ENCODE data around the gene ZNF391.
"Not testable (repeated sequence)": the region's sequence is repeated elsewhere in the genome, so short reads cannot be mapped to it uniquely, and the experiment has no call there.

ZNF391 gene

DNA sequence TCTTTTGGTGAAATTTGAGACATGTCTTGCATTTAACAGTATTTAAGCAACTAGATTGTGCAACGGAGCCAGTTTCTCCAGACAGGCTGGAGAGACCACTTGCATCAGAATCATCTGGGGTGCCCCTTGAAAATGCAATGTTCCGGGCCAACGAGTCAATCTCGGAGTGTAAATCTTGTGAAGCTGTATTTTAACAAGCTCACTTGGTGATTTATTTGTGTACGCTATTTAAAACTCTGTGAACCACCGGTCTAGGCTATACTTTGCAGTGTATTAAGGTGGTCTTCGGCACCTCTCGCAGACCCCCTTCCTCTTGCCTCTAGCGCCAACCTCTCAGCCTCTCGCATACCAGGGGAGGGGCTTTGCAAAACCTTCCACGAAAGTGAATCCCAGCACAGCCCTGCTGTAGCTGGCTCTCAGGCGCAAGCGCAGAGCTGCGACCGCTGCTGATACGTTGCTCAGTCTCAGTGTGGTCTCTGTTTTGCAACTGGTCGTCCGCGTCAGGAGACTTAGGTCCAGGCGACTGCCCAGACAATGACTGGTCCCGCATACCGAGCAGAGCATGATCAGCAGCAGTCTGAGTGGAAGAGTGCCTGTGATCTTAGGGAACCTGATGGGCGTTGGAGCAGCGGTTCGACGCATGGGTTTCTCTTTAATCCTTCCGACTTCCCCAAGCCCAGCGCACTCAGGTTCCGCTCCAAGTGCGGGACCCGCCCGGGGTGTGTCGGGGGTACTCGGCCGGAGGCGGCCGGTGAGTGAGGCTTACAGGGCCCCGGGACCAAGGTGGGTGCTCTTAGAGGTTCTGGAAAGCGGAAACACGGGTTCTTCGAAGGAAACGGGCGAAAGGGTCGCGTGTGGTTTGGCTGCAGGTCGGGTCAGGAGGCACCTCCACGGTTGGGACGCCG lies at the start of gene ZNF391:
ZNF391 (plus strand) TSS at position 467 of the 905 bp plus-strand sequence. CDS start 11,612 bp downstream, outside the sequence.
- DNase-seq, result peak; percentile 76

DNA sequence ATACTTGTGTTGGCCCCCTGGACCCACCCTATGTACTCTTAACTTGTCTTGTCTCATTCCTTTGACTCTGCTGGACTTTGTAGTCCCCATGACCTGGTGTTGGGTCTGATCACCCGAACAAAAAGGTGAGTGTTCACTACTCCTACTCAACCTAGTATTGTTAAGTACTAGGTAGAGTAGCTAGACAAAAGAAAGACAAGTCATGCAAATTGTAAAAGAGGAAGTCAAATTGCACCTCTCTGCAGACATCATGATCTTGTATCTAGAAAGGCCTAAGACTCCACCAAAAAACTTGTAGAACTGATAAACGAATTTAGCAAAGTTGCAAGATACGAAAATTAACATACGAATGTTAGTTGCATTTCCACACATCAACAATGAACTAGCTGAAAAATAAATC lies 35.7 kb upstream of the ZNF391 start:
- DNase-seq, result no peak

DNA sequence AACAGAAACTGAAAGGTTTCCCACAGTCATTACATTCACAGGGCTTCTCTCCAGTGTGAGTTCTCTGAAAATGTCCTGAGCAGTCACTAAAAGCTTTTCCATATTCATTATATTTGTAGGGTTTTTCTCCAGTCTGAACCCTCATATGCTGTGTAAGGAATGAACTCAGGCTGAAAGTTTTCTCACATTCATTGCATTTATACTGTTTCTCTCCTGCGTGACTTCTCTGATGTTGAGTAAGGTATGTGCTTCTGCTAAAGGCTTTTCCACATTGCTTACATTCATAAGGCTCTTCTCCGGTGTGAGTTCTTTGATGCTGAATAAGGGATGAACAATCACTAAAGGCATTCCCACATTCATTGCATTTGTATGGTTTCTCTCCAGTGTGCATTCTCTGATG lies 29.8 kb upstream of the ZNF391 start:
- no peak for DNase-seq

DNA sequence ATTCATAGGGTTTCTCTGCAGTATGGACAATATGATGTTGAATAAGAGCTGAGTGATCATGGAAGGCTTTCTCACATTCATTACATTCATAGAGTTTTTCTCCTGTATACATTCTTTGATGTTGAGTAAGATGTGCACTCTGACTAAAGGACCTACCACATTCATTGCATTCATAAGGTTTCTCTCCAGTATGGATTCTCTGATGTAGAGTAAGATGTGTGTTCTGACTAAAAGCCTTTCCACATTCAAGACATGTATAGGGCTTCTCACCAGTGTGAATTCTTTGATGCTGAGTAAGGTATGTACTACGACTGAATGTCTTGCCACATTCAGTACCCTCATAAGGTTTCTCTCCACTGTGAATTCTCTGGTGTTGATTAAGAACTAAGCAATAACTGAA lies 29.3 kb upstream of the ZNF391 start:
- no peak for DNase-seq

DNA sequence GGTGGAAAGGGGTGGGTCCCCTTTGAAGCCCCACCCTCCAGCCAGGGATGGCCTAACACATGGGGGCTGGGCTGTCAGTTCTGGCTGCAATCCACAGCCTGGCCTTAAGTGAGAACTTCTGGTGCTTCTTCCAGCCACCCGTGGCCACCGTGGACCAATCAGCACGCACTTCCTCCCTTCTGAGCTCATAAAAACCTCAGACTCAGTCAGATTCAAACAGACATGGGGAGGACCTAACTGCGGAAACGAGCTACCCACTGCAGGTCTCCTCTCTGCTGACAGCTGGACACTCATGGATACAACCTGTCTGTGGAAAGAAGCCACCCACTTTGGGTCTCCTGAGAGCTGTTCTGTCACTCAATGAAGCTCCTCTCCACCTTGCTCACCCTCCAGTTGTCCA lies 20.4 kb upstream of the ZNF391 start:
- no peak for DNase-seq

DNA sequence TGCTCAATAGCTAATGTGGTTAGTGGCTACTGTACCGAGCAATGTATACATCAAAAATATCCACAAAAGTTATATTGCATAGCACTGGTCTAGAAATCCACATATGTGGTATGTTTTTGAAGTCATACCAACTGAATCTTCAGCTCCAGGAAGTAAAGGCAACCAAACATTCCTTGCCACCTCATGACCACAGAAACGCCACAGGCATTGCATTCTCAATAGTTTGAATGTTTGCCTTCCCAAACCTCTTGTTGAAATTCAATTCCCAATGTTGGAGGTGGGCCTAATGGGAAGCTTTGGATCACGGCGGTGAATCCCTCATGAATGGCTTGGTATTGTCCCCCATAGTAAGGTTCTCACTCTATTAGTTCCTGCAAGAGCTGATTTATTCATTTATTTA lies 18.2 kb upstream of the ZNF391 start:
- no peak for DNase-seq

DNA sequence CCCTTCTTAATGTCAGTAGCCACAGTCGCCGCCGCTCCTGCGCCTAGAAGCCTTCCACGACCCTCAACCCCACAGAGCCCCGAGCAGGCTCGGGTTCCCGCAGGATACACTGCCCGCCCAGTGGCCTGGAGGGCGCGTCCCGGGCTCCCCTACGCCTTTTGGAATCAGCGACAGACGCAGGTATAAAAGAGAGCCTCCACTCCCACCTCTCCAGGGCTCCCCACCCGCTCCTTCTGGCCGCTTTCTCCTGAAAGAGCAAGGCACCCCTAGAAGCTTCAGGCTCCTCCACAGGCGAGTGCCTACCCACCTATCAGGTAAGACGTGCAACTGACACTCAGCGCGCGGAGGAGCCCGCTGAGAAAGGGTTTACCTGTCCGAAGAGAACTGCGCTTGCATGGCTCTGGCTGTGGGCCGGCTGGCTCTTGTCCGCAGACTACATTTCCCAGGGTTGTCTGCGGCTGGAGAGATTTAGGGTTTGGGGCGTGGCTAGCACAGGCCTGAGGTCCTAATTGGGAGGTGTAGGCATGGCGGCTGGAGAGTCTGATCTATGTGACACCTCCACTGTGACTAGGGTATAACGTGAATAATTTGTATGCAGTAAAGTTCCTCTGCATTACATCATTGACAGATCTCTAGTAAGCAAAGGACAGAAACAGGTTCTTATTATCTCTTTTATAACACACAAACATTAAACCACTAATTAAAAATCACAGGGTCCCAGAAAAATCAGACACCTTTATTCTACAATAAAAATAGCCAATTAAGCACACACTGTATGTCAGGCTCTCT lies 13.5 kb upstream of the ZNF391 start:
- peak; percentile 11 for DNase-seq

DNA sequence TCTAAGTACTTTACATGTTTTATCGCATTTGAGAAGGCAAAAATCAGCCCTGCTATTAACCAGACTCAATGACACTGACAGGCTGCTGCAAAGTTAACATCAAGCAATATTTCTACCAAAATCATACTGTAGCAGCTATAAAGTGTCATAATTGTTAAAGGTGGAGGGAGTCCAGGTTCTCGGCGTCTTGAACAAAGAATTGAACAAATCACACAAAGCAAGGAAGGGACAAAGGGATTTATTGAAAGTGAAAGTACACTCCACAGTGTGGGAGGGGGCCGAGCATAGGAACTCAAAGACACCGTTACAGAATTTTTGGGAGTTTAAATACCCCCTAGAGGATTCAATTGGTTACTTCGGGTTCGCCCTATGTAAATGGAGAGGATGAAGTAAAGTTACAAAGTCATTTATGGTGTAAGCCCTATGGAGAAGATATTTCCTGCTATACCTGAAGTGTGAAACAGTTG lies 12.9 kb upstream of the ZNF391 start:
- no peak for DNase-seq

DNA sequence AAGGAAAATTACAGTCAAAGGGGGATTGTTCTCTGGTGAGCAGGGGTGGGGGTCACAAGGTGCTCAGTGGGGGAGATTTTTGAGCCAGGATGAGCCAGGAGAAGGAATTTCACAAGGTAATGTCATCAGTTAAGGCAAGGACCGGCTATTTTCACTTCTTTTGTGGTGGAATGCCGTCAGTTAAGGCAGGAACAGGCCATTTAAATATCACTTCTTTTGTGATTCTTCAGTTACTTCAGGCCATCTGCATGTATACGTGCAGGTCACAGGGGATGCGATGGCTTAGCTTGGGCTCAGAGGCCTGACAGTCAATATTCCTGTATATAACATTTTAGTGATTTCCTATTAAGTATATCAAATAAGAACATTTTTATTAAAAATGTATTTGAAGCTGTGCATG lies 10.2 kb upstream of the ZNF391 start:
- DNase-seq, result not testable (repeated sequence)

DNA sequence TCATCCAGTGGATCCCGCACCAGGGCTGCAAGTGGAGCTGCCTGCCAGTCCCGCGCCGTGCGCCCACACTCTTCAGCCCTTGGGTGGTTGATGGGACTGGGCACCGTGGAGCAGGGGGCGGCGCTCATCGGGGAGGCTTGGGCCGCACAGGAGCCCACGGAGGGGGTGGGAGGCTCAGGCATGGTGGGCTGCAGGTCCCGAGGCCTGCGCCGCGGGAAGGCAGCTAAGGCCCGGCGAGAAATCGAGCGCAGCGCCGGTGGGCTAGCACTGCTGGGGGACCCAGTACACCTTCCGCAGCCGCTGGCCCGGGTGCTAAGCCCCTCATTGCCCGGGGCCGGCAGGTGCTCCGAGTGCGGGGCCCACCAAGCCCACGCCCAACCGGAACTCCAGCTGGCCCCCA lies 7.6 kb upstream of the ZNF391 start:
- not testable (repeated sequence) for DNase-seq

DNA sequence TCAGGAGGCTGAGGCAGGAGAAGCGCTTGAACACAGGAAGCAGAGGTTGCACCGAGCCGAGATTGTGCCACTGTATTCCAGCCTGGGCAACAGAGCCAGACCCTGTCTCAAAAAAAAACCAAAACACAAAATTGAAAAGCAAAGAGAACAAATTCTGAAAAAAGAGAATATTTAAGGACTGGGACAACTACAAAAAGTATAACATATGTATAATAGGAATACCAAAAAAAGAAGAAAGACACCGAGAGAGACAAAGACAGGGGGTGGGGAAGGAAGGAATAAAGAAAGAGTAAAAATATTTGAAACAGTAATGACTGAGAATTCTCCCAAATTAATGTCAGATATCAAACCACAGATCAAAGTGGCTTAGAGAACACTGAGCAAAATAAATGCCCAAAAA lies 5.5 kb upstream of the ZNF391 start:
- DNase-seq, result no peak

DNA sequence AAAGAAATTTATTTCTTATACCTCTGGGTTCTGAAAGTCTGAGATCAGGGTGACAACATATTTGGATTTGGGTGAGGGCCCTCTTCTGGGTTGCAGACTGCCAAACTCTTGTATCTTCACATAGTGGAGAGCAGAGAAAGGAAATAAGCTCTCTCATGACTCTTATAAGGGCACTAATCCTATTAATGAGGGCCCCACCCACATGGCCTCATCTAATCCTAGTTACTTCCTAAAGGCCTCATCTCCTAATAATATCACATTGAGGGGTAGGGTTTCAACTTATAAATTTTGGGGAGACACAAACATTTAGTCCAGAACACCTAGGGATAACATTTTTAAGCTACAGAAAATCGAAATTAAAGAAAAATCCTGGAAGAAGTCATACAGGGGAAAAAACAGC lies 5.1 kb upstream of the ZNF391 start:
- DNase-seq, result no peak

DNA sequence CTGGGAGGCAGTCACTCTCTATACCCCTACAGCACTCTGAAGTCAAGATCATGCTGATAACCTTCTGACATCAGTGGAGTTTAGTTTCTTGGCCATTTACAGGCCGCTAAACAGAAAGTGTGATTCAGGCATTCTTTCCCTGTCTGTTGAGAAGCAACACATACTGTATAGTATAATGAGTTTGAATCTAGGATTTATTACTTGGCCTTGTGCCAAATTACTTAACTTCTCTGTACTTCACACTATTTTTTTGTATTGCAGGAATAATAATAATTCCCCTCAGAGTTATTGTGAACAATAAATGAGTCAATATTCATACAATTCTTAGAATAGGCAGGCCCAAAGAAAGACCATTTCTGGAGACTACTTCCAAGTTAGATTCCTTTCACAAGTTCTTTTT lies 4.1 kb downstream of the ZNF391 start:
- DNase-seq, result no peak

DNA sequence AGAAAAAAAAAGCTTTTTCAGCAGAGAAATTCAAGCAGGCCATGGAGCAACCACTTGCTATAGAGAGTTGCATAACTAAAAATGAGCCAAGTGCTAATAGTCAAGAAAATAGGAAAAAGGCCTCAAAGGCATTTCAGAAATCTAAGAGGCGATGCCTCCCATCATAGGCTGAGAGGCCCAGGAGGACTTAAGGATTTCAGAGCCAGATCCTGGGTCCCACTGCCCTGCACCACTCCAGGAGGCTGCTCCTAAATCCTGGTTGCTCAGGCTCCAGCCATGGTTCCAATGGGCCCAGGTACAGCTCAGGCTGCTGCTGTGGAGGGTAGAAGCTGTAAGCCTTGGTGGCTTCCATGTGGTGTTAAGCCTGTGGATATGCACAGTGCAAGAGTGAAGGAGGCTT lies 5.5 kb downstream of the ZNF391 start:
- DNase-seq, result no peak

DNA sequence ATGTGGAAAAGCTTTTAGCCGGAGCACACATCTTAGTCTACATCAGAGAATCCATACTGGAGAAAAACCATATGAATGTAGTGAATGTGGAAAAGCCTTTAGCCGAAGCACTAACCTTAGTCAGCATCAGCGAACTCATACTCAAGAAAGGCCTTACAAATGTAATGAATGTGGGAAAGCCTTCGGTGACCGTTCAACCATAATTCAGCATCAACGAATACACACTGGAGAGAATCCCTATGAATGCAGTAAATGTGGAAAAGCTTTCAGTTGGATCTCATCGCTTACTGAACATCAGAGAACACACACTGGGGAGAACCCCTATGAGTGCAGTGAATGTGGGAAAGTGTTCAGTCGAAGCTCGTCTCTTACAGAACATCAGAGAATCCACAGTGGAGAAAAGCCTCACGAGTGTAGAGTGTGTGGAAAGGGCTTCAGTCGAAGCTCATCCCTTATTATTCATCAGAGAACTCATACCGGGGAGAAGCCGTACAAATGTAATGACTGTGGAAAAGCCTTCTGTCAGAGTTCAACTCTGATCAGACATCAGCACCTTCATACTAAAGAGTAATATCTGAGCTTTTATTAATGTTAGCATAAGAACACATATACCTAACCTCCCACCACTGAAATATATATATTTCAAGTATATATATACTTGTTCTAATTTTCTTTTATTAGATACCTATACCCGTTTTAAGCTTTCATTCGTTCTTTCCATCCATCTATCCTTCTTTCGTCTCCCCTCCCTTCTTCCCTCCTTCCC lies 12.5 kb downstream of the ZNF391 start:
- no peak for DNase-seq

DNA sequence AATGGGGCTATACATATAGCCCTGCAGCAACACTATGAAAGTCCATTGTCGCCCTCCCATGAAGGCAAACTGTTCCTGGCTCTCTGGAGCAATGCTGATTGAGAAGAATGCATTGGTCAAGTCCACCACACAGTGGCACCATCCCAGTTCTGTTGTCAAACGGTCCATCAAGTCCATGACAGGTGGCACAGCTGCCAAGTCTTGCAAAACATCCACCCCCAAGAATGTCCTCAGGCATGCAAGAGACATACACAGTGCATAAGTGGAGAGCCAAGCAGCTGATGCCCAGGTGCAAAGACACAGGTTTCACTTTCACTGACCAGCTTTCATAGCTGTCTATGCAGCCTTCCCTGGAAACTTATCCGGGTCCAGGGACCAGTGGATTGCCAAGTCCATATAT lies 17.5 kb downstream of the ZNF391 start:
- DNase-seq, result no peak

DNA sequence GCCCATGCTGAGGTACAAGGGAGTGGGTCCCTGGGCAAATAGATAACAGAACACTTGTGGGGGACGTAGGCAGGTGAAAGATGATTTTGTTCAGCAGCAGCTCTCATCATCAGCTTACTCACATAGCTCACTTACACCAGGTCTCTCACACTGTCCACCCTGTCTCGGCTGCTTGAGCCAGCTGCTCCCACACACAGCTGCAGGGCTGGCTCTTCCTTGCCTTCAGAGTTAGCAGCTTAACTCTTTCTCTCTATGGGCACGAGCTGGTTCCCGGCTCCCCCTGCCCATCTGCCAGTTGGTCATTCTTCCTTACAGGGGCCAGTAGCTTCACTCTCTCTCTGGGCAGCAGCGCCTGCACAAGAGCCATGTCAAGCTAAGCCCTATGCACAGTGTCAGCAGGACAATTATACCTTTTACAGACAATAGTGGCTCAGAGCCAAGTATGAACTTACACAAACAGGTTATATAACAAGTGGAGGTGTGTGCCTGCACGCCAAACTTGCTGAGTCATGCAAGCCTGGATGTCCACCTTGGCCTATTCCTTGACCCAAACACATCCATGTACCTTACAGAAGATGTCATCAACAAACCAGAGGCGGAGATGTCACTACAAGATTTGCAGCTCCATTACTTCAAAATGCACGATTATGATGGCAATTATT lies 18.7 kb downstream of the ZNF391 start:
- DNase-seq, result no peak

DNA sequence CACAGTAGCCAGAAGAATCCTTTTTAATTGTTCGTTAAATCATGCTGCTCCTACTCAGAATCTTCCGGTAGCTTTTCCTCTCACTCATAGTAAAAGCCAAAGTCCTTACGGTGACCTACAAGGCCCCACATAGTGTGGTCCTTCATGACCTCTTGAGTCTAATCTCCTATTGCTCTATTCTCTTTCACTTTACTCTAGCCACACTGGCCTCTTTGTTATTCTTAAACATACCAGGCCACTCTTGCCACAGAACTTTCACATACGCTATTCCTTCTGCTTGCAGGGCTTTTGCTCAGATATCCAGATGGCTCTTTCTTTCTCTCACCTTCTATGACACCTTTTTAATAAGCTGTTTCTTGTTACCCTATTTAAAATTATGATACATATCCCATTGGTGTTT lies 25.7 kb downstream of the ZNF391 start:
- no peak for DNase-seq

DNA sequence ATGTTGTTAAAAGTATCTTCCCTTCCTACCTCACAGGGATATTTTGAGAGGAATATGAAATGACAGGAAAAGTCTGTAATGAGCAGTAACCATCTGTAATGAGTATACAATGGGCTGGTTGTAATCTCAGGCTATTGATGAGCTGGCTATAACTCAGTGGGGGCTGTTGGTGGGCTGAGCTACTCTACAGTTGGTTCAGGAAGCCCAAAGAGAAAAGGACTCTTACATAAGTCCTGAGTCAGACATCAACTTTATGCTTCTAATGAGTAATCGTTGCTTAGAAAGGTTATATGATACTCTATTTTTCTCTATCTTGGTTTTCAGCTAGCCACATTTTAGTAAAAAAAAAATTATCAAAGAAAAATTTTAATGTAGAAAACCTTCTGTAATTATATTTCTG lies 26.4 kb downstream of the ZNF391 start:
- DNase-seq, result no peak

DNA sequence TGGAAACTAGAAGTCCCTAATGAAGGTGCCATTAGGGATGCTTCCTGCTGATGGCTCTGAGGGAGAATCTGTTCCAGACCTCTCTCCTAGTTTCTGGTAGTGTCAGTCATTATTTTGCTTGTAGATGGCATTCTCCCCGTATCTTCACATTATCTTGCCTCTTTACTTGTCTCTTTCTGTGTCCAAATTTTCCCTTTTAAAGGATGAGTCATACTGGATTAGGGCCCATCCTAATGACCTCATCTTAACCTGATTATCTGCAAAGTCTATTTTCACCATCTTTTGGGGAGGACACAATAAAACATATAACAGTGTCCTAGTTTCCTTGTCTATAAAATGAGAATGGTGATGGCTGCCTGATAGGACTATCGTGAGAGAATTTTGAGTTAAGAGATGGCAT lies 27.3 kb downstream of the ZNF391 start:
- DNase-seq, result no peak

DNA sequence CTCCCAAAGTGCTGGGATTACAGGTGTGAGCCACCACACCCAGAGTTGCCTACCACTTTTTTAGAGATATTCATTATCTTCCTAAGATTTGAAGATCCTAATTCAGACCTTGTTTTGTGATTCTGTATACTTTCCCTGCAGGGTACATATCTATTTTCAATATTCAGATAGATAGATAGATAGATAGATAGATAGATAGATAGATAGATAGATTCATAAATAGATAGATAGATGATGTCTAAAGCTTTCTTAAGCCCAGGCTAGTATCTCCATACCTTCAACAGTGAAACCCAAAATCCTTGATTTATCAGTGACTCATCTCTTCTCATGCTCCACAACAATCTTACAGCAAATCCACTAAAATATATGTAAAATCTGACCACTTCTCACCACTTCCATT lies 30.8 kb downstream of the ZNF391 start:
- no peak for DNase-seq

DNA sequence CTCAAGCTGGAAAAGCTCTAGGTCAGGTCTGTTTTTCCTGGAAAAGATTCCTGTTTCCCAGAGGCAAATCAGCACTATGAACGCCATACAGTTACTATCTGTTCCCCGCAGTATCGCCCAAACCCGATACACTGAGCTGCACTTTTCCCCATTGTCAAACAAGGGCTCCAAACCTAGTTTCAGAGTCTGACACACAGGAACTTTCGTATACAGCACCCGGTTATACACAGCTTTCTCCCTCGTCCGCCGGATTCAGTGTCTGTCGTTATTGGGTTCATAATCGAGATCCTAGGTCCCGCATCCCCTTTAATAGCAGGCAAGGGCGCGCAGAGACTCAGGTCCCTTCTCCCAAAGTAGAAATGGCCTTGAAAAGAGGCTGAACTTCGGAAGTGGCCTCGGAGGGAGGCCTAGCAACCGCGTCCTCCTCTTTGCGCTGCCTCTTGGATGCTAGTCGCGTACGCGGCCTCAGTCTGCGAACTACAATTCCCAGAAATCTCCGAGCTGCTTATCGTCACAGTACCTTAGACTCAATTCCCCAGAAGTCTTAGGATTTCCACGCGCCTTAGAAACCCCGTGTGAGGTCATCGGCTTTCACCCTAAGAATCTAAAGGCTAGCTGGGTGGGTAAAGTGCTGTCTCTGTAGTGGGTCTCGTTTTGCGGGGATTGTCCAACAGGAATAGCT lies 34.2 kb downstream of the ZNF391 start:
- DNase-seq, result no peak
